ENCODE data around the gene GATA6.
"Not testable (repeated sequence)": the region's sequence is repeated elsewhere in the genome, so short reads cannot be mapped to it uniquely, and the experiment has no call there.

DNA sequence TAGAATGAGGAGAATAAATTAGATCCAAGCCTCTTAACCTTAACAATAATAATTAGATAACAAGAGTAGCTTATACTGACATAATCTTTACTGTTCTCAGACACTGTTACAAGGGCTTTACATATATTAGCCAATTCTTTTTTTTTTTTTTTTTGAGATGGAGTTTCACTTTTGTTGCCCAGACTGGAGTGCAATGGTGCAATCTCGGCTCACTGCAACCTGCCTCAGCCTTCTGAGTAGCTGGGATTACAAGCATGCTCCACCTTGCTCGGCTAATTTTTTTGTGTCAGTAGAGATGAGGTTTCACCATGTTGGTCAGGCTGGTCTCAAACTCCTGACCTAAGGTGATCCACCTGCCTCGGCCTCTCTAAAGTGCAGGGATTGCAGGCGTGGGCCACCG, 27.6 kb downstream of the GATA6 start:
- TF ChIP-seq, protein P1, sequence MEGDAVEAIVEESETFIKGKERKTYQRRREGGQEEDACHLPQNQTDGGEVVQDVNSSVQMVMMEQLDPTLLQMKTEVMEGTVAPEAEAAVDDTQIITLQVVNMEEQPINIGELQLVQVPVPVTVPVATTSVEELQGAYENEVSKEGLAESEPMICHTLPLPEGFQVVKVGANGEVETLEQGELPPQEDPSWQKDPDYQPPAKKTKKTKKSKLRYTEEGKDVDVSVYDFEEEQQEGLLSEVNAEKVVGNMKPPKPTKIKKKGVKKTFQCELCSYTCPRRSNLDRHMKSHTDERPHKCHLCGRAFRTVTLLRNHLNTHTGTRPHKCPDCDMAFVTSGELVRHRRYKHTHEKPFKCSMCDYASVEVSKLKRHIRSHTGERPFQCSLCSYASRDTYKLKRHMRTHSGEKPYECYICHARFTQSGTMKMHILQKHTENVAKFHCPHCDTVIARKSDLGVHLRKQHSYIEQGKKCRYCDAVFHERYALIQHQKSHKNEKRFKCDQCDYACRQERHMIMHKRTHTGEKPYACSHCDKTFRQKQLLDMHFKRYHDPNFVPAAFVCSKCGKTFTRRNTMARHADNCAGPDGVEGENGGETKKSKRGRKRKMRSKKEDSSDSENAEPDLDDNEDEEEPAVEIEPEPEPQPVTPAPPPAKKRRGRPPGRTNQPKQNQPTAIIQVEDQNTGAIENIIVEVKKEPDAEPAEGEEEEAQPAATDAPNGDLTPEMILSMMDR (conservative IDR thresholded peaks at IDR 0.05 in 1 of 2, IDR thresholded peaks at IDR 0.05 in 1 of 2; ENCODE audit: low read depth in 1 of 2, low read length in 2 of 2) = not testable (repeated sequence)
- not testable (repeated sequence) for TF ChIP-seq EZH2 (IDR thresholded peaks at IDR 0.05; ENCODE audit: low read length, missing control alignments)
